Effector memory CD8-positive, alpha-beta T cell (primary cell): ENCODE results near the gene MINDY1.

Experiments used
- ATAC-seq: fragments of 150-1000 bp; cut with Tn5 transposase; replicated peaks from 2 replicates; pipeline ENCODE4 v1.10.0; 2021; ENCODE audit warnings: mild to moderate bottlenecking, moderate library complexity
- DNase-seq, 3 experiments: peaks; one replicate each; pipeline ENCODE4 v3.0.0; 2021
- H3K27ac Mint-ChIP-seq, 2 donors: one replicate each; pipeline ENCODE4 v1.8.0; 2022; ENCODE audit warnings: mild to moderate bottlenecking in 2 of 2, mixed read lengths in 2 of 2, moderate library complexity in 2 of 2
- H3K27me3 Mint-ChIP-seq, 2 donors: one replicate each; pipeline ENCODE4 v1.8.0; 2022; ENCODE audit warnings: mixed read lengths in 2 of 2
- H3K36me3 Mint-ChIP-seq: one replicate; pipeline ENCODE4 v1.8.0; 2022; ENCODE audit warnings: mild to moderate bottlenecking, moderate library complexity, mixed read lengths; ENCODE audit not compliant: insufficient read depth
- H3K4me1 Mint-ChIP-seq, 2 donors: one replicate each; pipeline ENCODE4 v1.8.0; 2022; ENCODE audit warnings: low read depth in 2 of 2, mixed read lengths in 2 of 2
- H3K4me3 Mint-ChIP-seq, 2 donors: one replicate each; pipeline ENCODE4 v1.8.0; 2022; ENCODE audit warnings: mild to moderate bottlenecking in 2 of 2, mixed read lengths in 2 of 2, moderate library complexity in 2 of 2
- H3K9me3 Mint-ChIP-seq, 2 donors: one replicate each; pipeline ENCODE4 v1.8.0; 2022; ENCODE audit warnings: mixed read lengths in 2 of 2

The MINDY1 gene

DNA sequence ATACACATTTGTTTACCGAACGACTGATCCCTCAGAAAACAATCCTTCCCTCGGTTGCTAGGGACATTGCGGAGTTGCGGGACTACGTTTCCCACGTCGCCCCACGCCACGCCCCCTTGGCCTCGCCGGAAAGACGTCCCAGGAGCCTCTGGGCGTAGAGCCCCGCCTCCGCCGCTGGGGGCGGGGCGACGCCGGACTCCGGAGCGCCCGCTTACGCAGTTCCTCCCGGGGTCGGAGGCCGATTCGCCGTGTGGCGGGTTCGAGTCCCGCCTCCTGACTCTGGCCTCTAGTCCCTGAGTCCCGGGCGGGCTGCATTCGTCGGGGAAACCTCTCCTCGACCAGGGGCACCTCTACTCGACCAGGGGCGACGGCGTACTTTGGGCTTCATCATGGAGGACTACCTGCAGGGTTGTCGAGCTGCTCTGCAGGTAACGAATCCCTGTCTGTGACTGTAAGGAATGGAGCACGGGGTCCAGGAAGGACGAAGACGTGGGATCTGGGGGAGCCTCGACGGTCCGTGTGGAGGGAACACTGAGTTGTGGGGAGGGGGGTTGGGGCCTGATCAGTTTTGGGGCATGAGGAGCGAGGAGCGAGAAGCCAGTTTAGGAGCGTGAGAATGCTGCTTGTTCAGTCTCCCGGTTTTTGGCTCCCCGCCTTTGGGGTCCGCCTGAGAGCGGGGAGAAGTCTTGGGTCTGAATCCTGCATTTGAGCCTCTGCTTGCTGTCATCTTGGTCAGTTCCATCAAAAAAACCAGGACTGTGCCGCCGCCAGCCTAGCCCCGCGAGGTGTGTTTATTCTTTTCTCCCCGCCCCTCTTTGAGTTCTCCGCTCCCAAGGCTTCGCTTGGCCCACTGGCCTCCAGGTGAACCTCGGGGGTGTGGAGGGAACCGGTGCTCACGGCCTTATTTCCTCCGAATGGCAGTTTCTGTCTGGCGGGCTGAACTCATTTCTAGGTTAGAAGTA, 1.8 kb upstream of the MINDY1 start, which contains the start of gene PRUNE1:
Gene PRUNE1 (plus strand): TSS at position 206 of the 962 bp plus-strand sequence. CDS start 184 bp downstream, at position 390.
- H3K4me3 Mint-ChIP-seq = peak within 1 kb of the TSS; percentile 97 to 100
- no peaks in the 10 kb centered on the region for H3K27me3 Mint-ChIP-seq
- H3K27ac Mint-ChIP-seq = peak within 1 kb of the TSS; percentile 99
- H3K4me1 Mint-ChIP-seq = peaks cover 39 to 48% of the 10 kb centered on the region in 2 donors
- ATAC-seq (peak; percentile 84), DNase-seq (peak; percentile 92 to 97 (median 95))
- H3K9me3 Mint-ChIP-seq = no peaks in the 10 kb centered on the region
- H3K36me3 Mint-ChIP-seq = peaks cover 26% of the 10 kb centered on the region

GRCh38 chr1:151007853-151008243, 1.1 kb upstream of the MINDY1 start:
- Mint-ChIP-seq H3K9me3 (no peaks in the 10 kb centered on the region), H3K27ac (peak overlapping the region; percentile 99), H3K36me3 (peaks cover 26% of the 10 kb centered on the region), H3K27me3 (no peaks in the 10 kb centered on the region), H3K4me1 (peaks cover 42 to 47% of the 10 kb centered on the region in 2 donors), H3K4me3 (peak overlapping the region; percentile 97 to 100)
- ATAC-seq = no peak
- no peak for DNase-seq

- DNase-seq (no peak), ATAC-seq (no peak)
- H3K27me3 Mint-ChIP-seq = no peaks in the 10 kb centered on the region
- H3K4me3 Mint-ChIP-seq = peak overlapping the region; percentile 97 to 100
- no peaks in the 10 kb centered on the region for H3K9me3 Mint-ChIP-seq
- H3K36me3 Mint-ChIP-seq = peaks cover 26% of the 10 kb centered on the region
- H3K27ac Mint-ChIP-seq = peak overlapping the region; percentile 99
- peaks cover 43 to 46% of the 10 kb centered on the region in 2 donors for H3K4me1 Mint-ChIP-seq
Observed at GRCh38 chr1:151005729-151006319, 878 bp downstream of the MINDY1 start.

- ATAC-seq = no peak
- Mint-ChIP-seq H3K4me1 (peaks cover 29 to 30% of the 10 kb centered on the region in 2 donors), H3K27ac (peak overlapping the region in 1 of 2 donors; percentile 55), H3K4me3 (no peak overlapping the region), H3K36me3 (peaks cover 15% of the 10 kb centered on the region), H3K9me3 (no peaks in the 10 kb centered on the region), H3K27me3 (no peaks in the 10 kb centered on the region)
- no peak for DNase-seq
Observed at GRCh38 chr1:151003180-151003579, 3.5 kb downstream of the MINDY1 start.

GRCh38 chr1:151002611-151003010, 4.1 kb downstream of the MINDY1 start:
- peak overlapping the region; percentile 9 to 35 for H3K4me3 Mint-ChIP-seq
- peak overlapping the region in 1 of 2 donors; percentile 55 for H3K27ac Mint-ChIP-seq
- peaks cover 25 to 26% of the 10 kb centered on the region in 2 donors for H3K4me1 Mint-ChIP-seq
- DNase-seq = no peak
- ATAC-seq = no peak
- H3K9me3 Mint-ChIP-seq = no peaks in the 10 kb centered on the region
- peaks cover 11% of the 10 kb centered on the region for H3K36me3 Mint-ChIP-seq
- no peaks in the 10 kb centered on the region for H3K27me3 Mint-ChIP-seq

DNA sequence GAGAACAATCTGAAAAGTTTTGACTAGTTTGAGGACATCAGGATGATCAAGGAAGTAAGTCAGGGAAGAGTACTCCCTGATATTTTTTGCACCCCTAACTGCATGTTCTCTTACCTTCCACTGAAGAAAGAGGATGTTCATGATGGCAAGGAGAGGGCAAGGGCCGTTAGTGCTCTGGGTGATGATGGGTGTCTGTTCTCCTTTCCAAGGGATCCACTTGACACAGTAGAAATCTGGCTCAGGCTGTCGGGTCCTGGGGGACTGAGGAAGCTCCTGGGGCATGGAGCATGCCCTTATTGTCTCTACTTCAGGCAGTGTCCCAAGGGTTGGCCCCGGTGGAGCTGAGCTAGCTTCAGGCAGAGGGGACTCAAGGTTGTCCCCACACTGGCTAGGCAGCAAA, 4.7 kb downstream of the MINDY1 start:
- Mint-ChIP-seq H3K27ac (no peak overlapping the region), H3K4me1 (peaks cover 20% of the 10 kb centered on the region in 2 donors), H3K36me3 (peaks cover 8% of the 10 kb centered on the region), H3K27me3 (peaks cover 0 to 5% of the 10 kb centered on the region in 2 donors), H3K4me3 (no peak overlapping the region), H3K9me3 (no peaks in the 10 kb centered on the region)
- DNase-seq (no peak), ATAC-seq (no peak)

DNA sequence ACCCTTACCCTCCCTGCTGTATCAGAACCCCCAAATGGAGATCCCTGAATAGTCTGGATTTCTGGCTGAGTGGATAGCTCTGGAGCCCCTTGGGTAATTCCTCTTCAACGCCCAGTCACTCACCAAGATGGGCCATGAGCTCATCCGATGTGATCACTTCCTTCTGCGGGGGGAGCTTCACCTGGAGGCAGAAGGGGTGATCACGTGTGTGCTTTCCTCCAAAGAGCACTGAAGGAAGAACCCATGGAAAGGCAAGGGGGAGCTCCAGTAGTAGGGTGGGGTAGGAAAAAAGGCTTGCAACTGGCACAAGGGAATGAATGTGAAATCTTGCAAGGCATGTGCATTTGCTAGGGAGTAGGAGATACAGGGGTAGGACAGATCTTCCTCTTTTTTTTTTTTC, 5.1 kb downstream of the MINDY1 start:
- Mint-ChIP-seq H3K27ac (no peak overlapping the region), H3K4me3 (no peak overlapping the region), H3K27me3 (peaks cover 0 to 8% of the 10 kb centered on the region in 2 donors), H3K9me3 (no peaks in the 10 kb centered on the region), H3K36me3 (peaks cover 8% of the 10 kb centered on the region), H3K4me1 (peaks cover 15 to 17% of the 10 kb centered on the region in 2 donors)
- DNase-seq = no peak
- ATAC-seq = no peak

GRCh38 chr1:151000408-151000807, 6.3 kb downstream of the MINDY1 start:
- H3K36me3 Mint-ChIP-seq = peaks cover 4% of the 10 kb centered on the region

DNA sequence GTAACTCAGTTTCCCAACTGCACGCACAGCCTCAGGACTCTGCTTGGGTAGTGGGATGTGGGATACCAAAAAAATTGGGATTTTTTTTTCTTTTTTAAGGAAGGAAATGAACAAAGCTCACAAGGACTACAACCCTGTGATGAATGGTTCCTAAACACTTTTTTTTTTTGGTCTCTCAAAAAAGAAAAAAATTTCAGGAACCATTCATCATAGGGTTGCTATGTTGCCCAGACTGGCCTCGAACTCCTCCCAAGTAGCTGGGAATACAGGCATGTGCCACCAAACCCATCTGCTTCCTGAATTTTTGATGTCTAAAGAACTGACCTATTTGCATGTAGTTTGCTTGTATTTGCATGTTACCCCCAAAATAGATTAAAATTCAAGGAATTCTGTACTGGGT, 6.8 kb downstream of the MINDY1 start:
- Mint-ChIP-seq H3K27me3 (peaks cover 0 to 8% of the 10 kb centered on the region in 2 donors), H3K4me1 (peaks cover 11 to 13% of the 10 kb centered on the region in 2 donors), H3K36me3 (no peaks in the 10 kb centered on the region), H3K27ac (no peak overlapping the region), H3K4me3 (no peak overlapping the region), H3K9me3 (no peaks in the 10 kb centered on the region)
- DNase-seq = no peak
- no peak for ATAC-seq

More at GRCh38 chr1:151000408-151000807, 6.3 kb downstream of the MINDY1 start:
- Mint-ChIP-seq H3K27ac (no peak overlapping the region), H3K4me3 (no peak overlapping the region), H3K9me3 (no peaks in the 10 kb centered on the region), H3K27me3 (peaks cover 0 to 8% of the 10 kb centered on the region in 2 donors), H3K4me1 (peaks cover 12 to 13% of the 10 kb centered on the region in 2 donors)
- no peak for DNase-seq
- ATAC-seq = no peak

- DNase-seq (no peak), ATAC-seq (no peak)
- Mint-ChIP-seq H3K27ac (no peak overlapping the region), H3K9me3 (no peaks in the 10 kb centered on the region), H3K36me3 (no peaks in the 10 kb centered on the region), H3K27me3 (peaks cover 0 to 8% of the 10 kb centered on the region in 2 donors), H3K4me3 (no peak overlapping the region), H3K4me1 (peaks cover 11 to 13% of the 10 kb centered on the region in 2 donors)
Observed at GRCh38 chr1:150999051-150999674, 7.5 kb downstream of the MINDY1 start.

- peaks cover 9 to 10% of the 10 kb centered on the region in 2 donors for H3K4me1 Mint-ChIP-seq
- ATAC-seq (no peak), DNase-seq (no peak)
- no peak overlapping the region for H3K4me3 Mint-ChIP-seq
- no peaks in the 10 kb centered on the region for H3K36me3 Mint-ChIP-seq
- H3K9me3 Mint-ChIP-seq = no peaks in the 10 kb centered on the region
- H3K27me3 Mint-ChIP-seq = peaks cover 0 to 8% of the 10 kb centered on the region in 2 donors
- no peak overlapping the region for H3K27ac Mint-ChIP-seq
Observed at GRCh38 chr1:150997949-150998348, 8.8 kb downstream of the MINDY1 start.

DNA sequence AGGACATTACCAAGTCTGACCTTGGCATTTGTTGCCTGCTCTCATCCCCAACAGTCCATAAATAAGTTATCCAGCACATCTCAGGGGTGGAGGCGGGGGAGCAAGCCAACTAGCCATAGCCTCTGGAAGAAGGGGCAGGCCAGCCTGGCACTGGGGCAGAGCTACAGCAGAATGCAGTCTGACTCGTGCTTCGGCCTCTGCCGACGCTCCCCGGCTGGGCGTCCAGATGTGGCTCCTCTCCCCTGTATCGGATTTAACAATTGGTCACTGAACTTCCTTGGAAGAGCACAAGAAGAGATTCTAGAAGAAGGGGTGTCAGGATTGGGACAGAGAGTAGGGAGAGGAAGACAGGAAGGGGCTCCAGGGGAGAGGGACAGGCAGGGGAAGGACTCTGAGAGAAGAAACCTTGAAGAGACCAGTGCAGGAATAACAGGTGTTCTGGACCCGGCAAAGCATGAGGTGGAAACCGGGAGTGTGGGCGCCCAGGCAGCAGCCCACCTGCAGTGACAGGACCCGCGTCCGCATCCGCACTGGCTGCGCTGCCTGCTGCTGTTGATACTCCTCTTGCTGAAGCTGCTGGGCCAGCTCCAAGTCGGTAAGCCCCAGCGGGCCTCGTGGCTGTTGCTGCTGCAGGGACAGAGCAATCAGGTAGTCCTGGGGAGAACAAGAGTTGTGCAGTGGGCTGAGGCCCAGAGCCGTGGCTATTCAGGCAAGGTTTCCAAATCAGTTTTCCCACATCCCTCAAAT, 9.4 kb downstream of the MINDY1 start:
- Mint-ChIP-seq H3K27ac (no peak overlapping the region), H3K27me3 (peaks cover 0 to 8% of the 10 kb centered on the region in 2 donors), H3K4me3 (no peak overlapping the region), H3K4me1 (peaks cover 4 to 5% of the 10 kb centered on the region in 2 donors), H3K9me3 (no peaks in the 10 kb centered on the region), H3K36me3 (no peaks in the 10 kb centered on the region)
- no peak for ATAC-seq
- no peak for DNase-seq

DNA sequence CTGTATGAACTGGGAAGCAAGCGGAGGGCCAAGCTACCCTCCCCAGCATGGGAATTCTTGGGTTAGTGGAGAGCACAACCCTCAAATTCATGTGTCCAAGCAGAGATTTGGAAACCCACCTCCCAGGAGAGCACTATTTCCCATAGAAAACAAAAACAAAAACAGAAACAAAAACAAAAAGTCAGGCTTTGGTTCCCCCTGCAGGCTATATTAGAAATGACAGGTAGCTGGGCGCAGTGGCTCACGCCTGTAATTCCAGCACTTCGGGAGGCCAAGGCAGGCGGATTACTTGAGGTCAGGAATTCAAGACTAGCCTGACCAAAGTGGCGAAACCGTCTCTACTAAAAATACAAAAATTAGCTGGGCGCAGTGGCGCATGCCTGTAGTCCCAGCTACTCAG, 10.8 kb downstream of the MINDY1 start:
- peak overlapping the region; percentile 68 to 80 for H3K27ac Mint-ChIP-seq
- DNase-seq = peak; percentile 28 to 52 (median 46)

More for the DNA sequence above, 10.8 kb downstream of the MINDY1 start:
- peaks cover 4 to 5% of the 10 kb centered on the region in 2 donors for H3K4me1 Mint-ChIP-seq
- no peaks in the 10 kb centered on the region for H3K9me3 Mint-ChIP-seq
- H3K4me3 Mint-ChIP-seq = peak overlapping the region; percentile 37 to 61
- H3K27me3 Mint-ChIP-seq = peaks cover 0 to 8% of the 10 kb centered on the region in 2 donors
- ATAC-seq = peak; percentile 54
- H3K36me3 Mint-ChIP-seq = no peaks in the 10 kb centered on the region
